ENCODE data around the gene PHB1. TPM values are rescaled to one million over a fixed set of nuclear protein-coding genes. Genes with fewer than 3 reads are reported as not detected.
"Not testable (repeated sequence)": the region's sequence is repeated elsewhere in the genome, so short reads cannot be mapped to it uniquely, and the experiment has no call there.

The PHB1 gene
- total RNA-seq, 2 donors from 2014 or later = 229 to 233 TPM

GRCh38 chr17:49370971-49371834 lies 43.5 kb downstream of the PHB1 start:
- no peak for ATAC-seq
- no peaks in the 10 kb centered on the region for H3K9me3 Mint-ChIP-seq
- no peak for DNase-seq (ENCODE audit: low spot score)
- no peaks in the 10 kb centered on the region for H3K36me3 Mint-ChIP-seq
- H3K27me3 Mint-ChIP-seq = no peaks in the 10 kb centered on the region
- H3K4me1 Mint-ChIP-seq (ENCODE audit: low read depth in 2 of 2) = peaks cover 0 to under 1% of the 10 kb centered on the region in 2 donors
- H3K27ac Mint-ChIP-seq = no peak overlapping the region
- no peak overlapping the region for H3K4me3 Mint-ChIP-seq

- no peak for ATAC-seq
- peaks cover 12% of the 10 kb centered on the region in 2 donors for H3K4me1 Mint-ChIP-seq (ENCODE audit: low read depth in 2 of 2)
- H3K27ac Mint-ChIP-seq = no peak overlapping the region
- H3K36me3 Mint-ChIP-seq = no peaks in the 10 kb centered on the region
- H3K27me3 Mint-ChIP-seq = no peaks in the 10 kb centered on the region
- no peak overlapping the region for H3K4me3 Mint-ChIP-seq
- DNase-seq (ENCODE audit: low spot score) = no peak
- H3K9me3 Mint-ChIP-seq = no peaks in the 10 kb centered on the region
Observed at GRCh38 chr17:49369760-49370159, 44.9 kb downstream of the PHB1 start.

- Mint-ChIP-seq H3K36me3 (no peaks in the 10 kb centered on the region), H3K9me3 (no peaks in the 10 kb centered on the region), H3K27me3 (no peaks in the 10 kb centered on the region), H3K4me3 (no peak overlapping the region), H3K4me1 (ENCODE audit: low read depth in 2 of 2) (peaks cover 12 to 18% of the 10 kb centered on the region in 2 donors), H3K27ac (no peak overlapping the region)
- ATAC-seq = no peak
- no peak for DNase-seq (ENCODE audit: low spot score)
Observed at GRCh38 chr17:49369089-49369488, 45.6 kb downstream of the PHB1 start.

GRCh38 chr17:49365667-49366066 lies 49.0 kb downstream of the PHB1 start:
- H3K27ac Mint-ChIP-seq = peak overlapping the region; percentile 9 to 69
- peak overlapping the region; percentile 20 for H3K4me3 Mint-ChIP-seq
- no peak for ATAC-seq
- peaks cover 21 to 31% of the 10 kb centered on the region in 2 donors for H3K4me1 Mint-ChIP-seq (ENCODE audit: low read depth in 2 of 2)
- H3K27me3 Mint-ChIP-seq = no peaks in the 10 kb centered on the region
- H3K9me3 Mint-ChIP-seq = no peaks in the 10 kb centered on the region
- DNase-seq (ENCODE audit: low spot score) = peak; percentile 69
- no peaks in the 10 kb centered on the region for H3K36me3 Mint-ChIP-seq

- not testable (repeated sequence) for H3K9me3 Mint-ChIP-seq; DNase-seq (ENCODE audit: low spot score); H3K27me3 Mint-ChIP-seq; ATAC-seq; H3K36me3 Mint-ChIP-seq
- Mint-ChIP-seq H3K27ac (peak overlapping the region in 1 of 2 donors; percentile 69), H3K4me1 (ENCODE audit: low read depth in 2 of 2) (peaks cover 27 to 36% of the 10 kb centered on the region in 2 donors), H3K4me3 (peak overlapping the region; percentile 20)
Observed at GRCh38 chr17:49365126-49365525, 49.6 kb downstream of the PHB1 start.

GRCh38 chr17:49364119-49364518 lies 50.6 kb downstream of the PHB1 start:
- H3K27me3 Mint-ChIP-seq = no peaks in the 10 kb centered on the region
- ATAC-seq (no peak), DNase-seq (ENCODE audit: low spot score) (no peak)
- H3K27ac Mint-ChIP-seq = no peak overlapping the region
- H3K36me3 Mint-ChIP-seq = no peaks in the 10 kb centered on the region
- no peak overlapping the region for H3K4me3 Mint-ChIP-seq
- H3K9me3 Mint-ChIP-seq = no peaks in the 10 kb centered on the region
- H3K4me1 Mint-ChIP-seq (ENCODE audit: low read depth in 2 of 2) = peaks cover 35 to 46% of the 10 kb centered on the region in 2 donors

- DNase-seq (ENCODE audit: low spot score) = no peak
Observed at GRCh38 chr17:49363251-49363650, 51.4 kb downstream of the PHB1 start.

GRCh38 chr17:49362723-49363117 lies 52.0 kb downstream of the PHB1 start:
- peak overlapping the region; percentile 84 for H3K4me3 Mint-ChIP-seq
- peak overlapping the region; percentile 50 to 77 for H3K27ac Mint-ChIP-seq
- peaks cover 49 to 60% of the 10 kb centered on the region in 2 donors for H3K4me1 Mint-ChIP-seq (ENCODE audit: low read depth in 2 of 2)
- no peaks in the 10 kb centered on the region for H3K27me3 Mint-ChIP-seq
- ATAC-seq = no peak
- DNase-seq (ENCODE audit: low spot score) = no peak
- H3K9me3 Mint-ChIP-seq = no peaks in the 10 kb centered on the region
- no peaks in the 10 kb centered on the region for H3K36me3 Mint-ChIP-seq

More at GRCh38 chr17:49363251-49363650, 51.4 kb downstream of the PHB1 start:
- Mint-ChIP-seq H3K27ac (peak overlapping the region in 1 of 2 donors; percentile 77), H3K4me1 (ENCODE audit: low read depth in 2 of 2) (peaks cover 44 to 55% of the 10 kb centered on the region in 2 donors), H3K27me3 (no peaks in the 10 kb centered on the region), H3K36me3 (no peaks in the 10 kb centered on the region), H3K4me3 (no peak overlapping the region), H3K9me3 (no peaks in the 10 kb centered on the region)
- no peak for ATAC-seq

- no peaks in the 10 kb centered on the region for H3K36me3 Mint-ChIP-seq
- no peaks in the 10 kb centered on the region for H3K9me3 Mint-ChIP-seq
- peak within 1 kb of the TSS; percentile 84 to 90 for H3K27ac Mint-ChIP-seq
- peak; percentile 82 to 86 for ATAC-seq
- H3K4me1 Mint-ChIP-seq (ENCODE audit: low read depth in 2 of 2) = peaks cover 51 to 66% of the 10 kb centered on the region in 2 donors
- DNase-seq (ENCODE audit: low spot score) = peak; percentile 93
- no peaks in the 10 kb centered on the region for H3K27me3 Mint-ChIP-seq
- H3K4me3 Mint-ChIP-seq = peak within 1 kb of the TSS; percentile 92
Observed at GRCh38 chr17:49361902-49362722, 52.6 kb downstream of the PHB1 start, which contains the start of gene ZNF652. TSS of gene ZNF652 (minus strand) at chr17:49362250. CDS start at chr17:49317725, 44,525 bp downstream.

- peaks cover 51 to 66% of the 10 kb centered on the region in 2 donors for H3K4me1 Mint-ChIP-seq (ENCODE audit: low read depth in 2 of 2)
- peak overlapping the region; percentile 92 for H3K4me3 Mint-ChIP-seq
- ATAC-seq (peak; percentile 67 to 69), DNase-seq (ENCODE audit: low spot score) (peak; percentile 81)
- H3K36me3 Mint-ChIP-seq = no peaks in the 10 kb centered on the region
- no peaks in the 10 kb centered on the region for H3K27me3 Mint-ChIP-seq
- H3K27ac Mint-ChIP-seq = peak overlapping the region; percentile 84 to 90
- no peaks in the 10 kb centered on the region for H3K9me3 Mint-ChIP-seq
Observed at GRCh38 chr17:49361129-49361901, 53.4 kb downstream of the PHB1 start.

GRCh38 chr17:49360796-49361128 lies 53.9 kb downstream of the PHB1 start:
- Mint-ChIP-seq H3K27me3 (no peaks in the 10 kb centered on the region), H3K4me3 (peak overlapping the region; percentile 92), H3K36me3 (no peaks in the 10 kb centered on the region), H3K27ac (peak overlapping the region; percentile 84 to 90), H3K9me3 (no peaks in the 10 kb centered on the region), H3K4me1 (ENCODE audit: low read depth in 2 of 2) (peaks cover 46 to 63% of the 10 kb centered on the region in 2 donors)
- DNase-seq (ENCODE audit: low spot score) (peak; percentile 66), ATAC-seq (no peak)

- Mint-ChIP-seq H3K4me3 (peak overlapping the region; percentile 92), H3K27ac (peak overlapping the region; percentile 84 to 90), H3K4me1 (ENCODE audit: low read depth in 2 of 2) (peaks cover 41 to 57% of the 10 kb centered on the region in 2 donors), H3K9me3 (no peaks in the 10 kb centered on the region), H3K27me3 (no peaks in the 10 kb centered on the region), H3K36me3 (no peaks in the 10 kb centered on the region)
- ATAC-seq (no peak), DNase-seq (ENCODE audit: low spot score) (no peak)
Observed at GRCh38 chr17:49359990-49360795, 54.5 kb downstream of the PHB1 start.

Measured in natural killer cell treated with Interleukin-12 subunit alpha and Interleukin-12 subunit beta and Interleukin-15 and Interleukin-18, amount 100 ng/mL, for 72 hours (primary cell).